Esophagus muscularis mucosa (tissue), 4 donors: ENCODE data around the gene SYMPK.

Experiments
- CTCF ChIP-seq, 3 experiments: fragments of 200-600 bp in 2 of 3; fragments of 450-650 bp in 1 of 3; sonication (generic) in 2 of 3; IDR thresholded peaks; one replicate each; pipeline ENCODE4 v1.5.1; 2017 to 2019; ENCODE audit warnings: antibody characterized with exemption in 3 of 3, mild to moderate bottlenecking in 2 of 3, moderate library complexity in 1 of 3
- EP300 ChIP-seq: sonication (generic); formaldehyde crosslinking; IDR thresholded peaks from one replicate; pipeline ENCODE4 v1.6.1; 2017; ENCODE audit warnings: antibody characterized with exemption
- POLR2A ChIP-seq: fragments of 450-650 bp; IDR thresholded peaks from one replicate; pipeline ENCODE4 v1.6.1; 2017; ENCODE audit warnings: antibody characterized with exemption, moderate library complexity, mild to moderate bottlenecking, low read depth
- POLR2AphosphoS5 ChIP-seq, 2 donors: sonication (generic); formaldehyde crosslinking; IDR thresholded peaks; one replicate each; pipeline ENCODE4 v1.6.1; 2017; ENCODE audit warnings: antibody characterized with exemption in 2 of 2

DNA sequence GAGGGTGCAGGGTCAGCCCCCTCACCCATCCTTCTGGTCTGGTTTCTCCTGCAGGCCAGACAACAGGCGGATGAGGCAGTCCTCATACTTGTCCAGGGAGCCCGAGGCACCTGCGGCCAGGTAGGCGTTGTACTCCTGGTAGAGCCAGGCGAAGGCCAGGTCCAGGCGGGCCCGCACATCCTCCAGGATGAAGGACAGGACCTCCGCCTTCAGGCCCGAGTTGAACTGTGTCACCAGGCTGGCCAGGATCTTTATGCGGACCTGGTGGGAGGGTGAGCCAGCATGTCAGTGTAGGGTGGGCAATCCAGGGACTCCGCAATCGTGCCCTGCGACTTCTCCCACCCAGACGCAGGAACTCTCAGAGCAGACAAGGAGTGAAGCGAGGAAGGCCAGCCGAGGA, 34.0 kb downstream of the SYMPK start:
- no peak for TF ChIP-seq CTCF (IDR thresholded peaks at IDR 0.05)
- TF ChIP-seq POLR2A, result no peak
- no peak for TF ChIP-seq EP300
- no peak for TF ChIP-seq POLR2AphosphoS5 (IDR thresholded peaks at IDR 0.05)
